Uterus (tissue), 4 donors: ENCODE results near the gene TAF1B. TPM values are rescaled to one million over a fixed set of nuclear protein-coding genes. Genes with fewer than 3 reads are reported as not detected.

Experiments
- DNase-seq, 2 donors: peaks; one replicate each; pipeline ENCODE4 v3.0.0-alpha.2; 2019 to 2020
- H3K27ac ChIP-seq, 2 donors: fragments of 200-600 bp; sonication (generic); 1 replicate in 1 of 2; 2 replicates in 1 of 2; pipeline ENCODE4 v1.5.1; 2016 to 2018
- H3K27me3 ChIP-seq, 2 donors: fragments of 200-600 bp; sonication (generic); one replicate each; pipeline ENCODE4 v1.5.1; 2018 to 2019; ENCODE audit warnings: control low read depth in 1 of 2
- H3K36me3 ChIP-seq, 2 donors: fragments of 200-600 bp; sonication (generic); one replicate each; pipeline ENCODE4 v1.5.1; 2019; ENCODE audit warnings: control low read depth in 1 of 2
- H3K4me1 ChIP-seq, 2 donors: fragments of 200-600 bp; sonication (generic); one replicate each; pipeline ENCODE4 v1.5.1; 2018 to 2019; ENCODE audit warnings: control low read depth in 1 of 2
- H3K4me3 ChIP-seq, 2 donors: fragments of 200-600 bp; sonication (generic); 1 replicate in 1 of 2; 2 replicates in 1 of 2; pipeline ENCODE4 v1.5.1; 2018 to 2019; ENCODE audit warnings: mild to moderate bottlenecking in 1 of 2
- H3K9me3 ChIP-seq, 2 donors: fragments of 200-600 bp; sonication (generic); one replicate each; pipeline ENCODE4 v1.5.1; 2019; ENCODE audit warnings: control low read depth in 1 of 2
- CTCF ChIP-seq, 4 experiments: fragments of 200-600 bp in 2 of 4; fragments of 450-650 bp in 2 of 4; sonication (generic) in 2 of 4; IDR thresholded peaks; one replicate each; pipeline ENCODE4 v1.5.1; 2016 to 2019; ENCODE audit warnings: antibody characterized with exemption in 4 of 4, mild to moderate bottlenecking in 2 of 4, moderate library complexity in 1 of 4
- POLR2A ChIP-seq, 2 donors: fragments of 450-650 bp; IDR thresholded peaks; one replicate each; pipeline ENCODE4 v1.6.1; 2016; ENCODE audit warnings: antibody characterized with exemption in 2 of 2, mild to moderate bottlenecking in 1 of 2, moderate library complexity in 1 of 2
- intact Hi-C: fragments of 100-400 bp; cut with DNase I; formaldehyde crosslinking; loops from one replicate; pipeline ENCODE4 v1.15.1; 2023; ENCODE audit warnings: low total_unique reads
- total RNA-seq, 4 donors: library from RNA; depleted of rRNA in 3 of 4; stranded (reverse); fragments of >200 nt in 3 of 4; gene quantifications; one replicate each; pipeline versions ENCODE4 v1.1.0 to v1.2.4, GENCODE V29; 2014 to 2023
- donor health status: DM: yes; HTN: yes; CAD: no.

The TAF1B gene
- total RNA-seq, 4 donors from 2014 or later = 5.1 to 53.6 (median 19.0) TPM

- Histone ChIP-seq H3K4me3 (no peak overlapping the region), H3K4me1 (no peaks in the 10 kb centered on the region), H3K27me3 (no peaks in the 10 kb centered on the region), H3K27ac (no peak overlapping the region), H3K9me3 (no peaks in the 10 kb centered on the region), H3K36me3 (no peaks in the 10 kb centered on the region)
- intact Hi-C loops = no loop called here
- DNase-seq = no peak
- TF ChIP-seq POLR2A (IDR thresholded peaks at IDR 0.05) (no peak), CTCF (IDR thresholded peaks at IDR 0.05) (no peak)
These were observed 25.2 kb upstream of the TAF1B start for GRCh38 chr2:9818097-9818496.

- DNase-seq = no peak
- TF ChIP-seq POLR2A (IDR thresholded peaks at IDR 0.05) (no peak), CTCF (IDR thresholded peaks at IDR 0.05) (no peak)
- Histone ChIP-seq H3K4me3 (no peak overlapping the region), H3K9me3 (no peaks in the 10 kb centered on the region), H3K4me1 (no peaks in the 10 kb centered on the region), H3K27ac (no peak overlapping the region), H3K27me3 (no peaks in the 10 kb centered on the region), H3K36me3 (no peaks in the 10 kb centered on the region)
- intact Hi-C loops = no loop called here
These were observed 23.7 kb upstream of the TAF1B start for GRCh38 chr2:9819551-9819950.

GRCh38 chr2:9820020-9820973 is 23.0 kb upstream of the TAF1B start:
- no peak overlapping the region for H3K27ac ChIP-seq

GRCh38 chr2:9821805-9822445 is 21.3 kb upstream of the TAF1B start:
- Histone ChIP-seq H3K4me1 (no peaks in the 10 kb centered on the region), H3K36me3 (no peaks in the 10 kb centered on the region), H3K27ac (no peak overlapping the region), H3K27me3 (no peaks in the 10 kb centered on the region), H3K4me3 (no peak overlapping the region), H3K9me3 (no peaks in the 10 kb centered on the region)
- intact Hi-C loops = no loop called here
- no peak for DNase-seq
- TF ChIP-seq CTCF (IDR thresholded peaks at IDR 0.05) (no peak), POLR2A (IDR thresholded peaks at IDR 0.05) (no peak)

More at GRCh38 chr2:9820020-9820973, 23.0 kb upstream of the TAF1B start:
- no peak for TF ChIP-seq CTCF (IDR thresholded peaks at IDR 0.05)
- TF ChIP-seq POLR2A (IDR thresholded peaks at IDR 0.05) = no peak
- H3K4me3 ChIP-seq = no peak overlapping the region
- DNase-seq = no peak
- H3K36me3 ChIP-seq = no peaks in the 10 kb centered on the region
- H3K9me3 ChIP-seq = no peaks in the 10 kb centered on the region
- no peaks in the 10 kb centered on the region for H3K4me1 ChIP-seq
- H3K27me3 ChIP-seq = no peaks in the 10 kb centered on the region
- intact Hi-C loops = no loop called here

- Histone ChIP-seq H3K9me3 (no peaks in the 10 kb centered on the region), H3K36me3 (no peaks in the 10 kb centered on the region), H3K4me3 (no peak overlapping the region), H3K27ac (no peak overlapping the region), H3K4me1 (no peaks in the 10 kb centered on the region), H3K27me3 (no peaks in the 10 kb centered on the region)
- intact Hi-C loops = no loop called here
- no peak for TF ChIP-seq CTCF (IDR thresholded peaks at IDR 0.05)
- no peak for TF ChIP-seq POLR2A (IDR thresholded peaks at IDR 0.05)
- DNase-seq = no peak
These were observed 18.8 kb upstream of the TAF1B start for GRCh38 chr2:9824441-9824840.
